IMR-90 (cell line): ENCODE measurements around the gene OSGEP. TPM values are rescaled to one million over a fixed set of nuclear protein-coding genes. Genes with fewer than 3 reads are reported as not detected.
A peak's percentile ranks its signal among the peaks of the same experiment; 100 is the strongest.

ENCODE experiments used
- ATAC-seq: fragments of 200-7000 bp; cut with Tn5 transposase; 2 replicates; pipeline ENCODE4 v1.9.1; 2020; ENCODE audit warnings: low read depth, mild to moderate bottlenecking, moderate library complexity
- BruUV-seq: library from RNA; stranded (reverse); fragments of 400-500 nt; replicated peaks from 2 replicates; lab custom pipeline; 2021; lab: Mats Ljungman, UMichigan
- CTCF ChIA-PET: fragments of 300-600 bp; formaldehyde crosslinking; extraction: SDS; loops from one replicate; lab custom pipeline; 2021; ENCODE audit warnings: antibody characterized with exemption; lab: Yijun Ruan, JAX
- POLR2A ChIA-PET: fragments of 300-600 bp; sonication (Branson Sonifier 250); formaldehyde crosslinking; loops from one replicate; lab custom pipeline; 2022; ENCODE audit warnings: antibody characterized with exemption; ENCODE audit not compliant: unreplicated experiment; lab: Charles Lee
- DNase-seq: peaks from one replicate; pipeline ENCODE4 v3.0.0; 2013
- H2AFZ ChIP-seq: replicated peaks from 2 replicates; pipeline ENCODE3; 2013; ENCODE audit warnings: low read length, mild to moderate bottlenecking; ENCODE audit not compliant: poor library complexity
- H2AK5ac ChIP-seq: 2 replicates; pipeline ENCODE4 v1.6.1; 2013; ENCODE audit warnings: low read depth, low read length, inconsistent platforms
- H2AK9ac ChIP-seq: replicated peaks from 2 replicates; pipeline ENCODE3; 2013; ENCODE audit warnings: mild to moderate bottlenecking, low read depth, low read length, moderate library complexity; ENCODE audit not compliant: poor library complexity
- H2BK120ac ChIP-seq: 2 replicates; pipeline ENCODE4 v1.6.1; 2013; ENCODE audit warnings: low read depth, low read length, inconsistent platforms
- H2BK15ac ChIP-seq: 3 replicates; pipeline ENCODE4 v1.6.1; 2013; ENCODE audit warnings: low read depth, low read length, inconsistent platforms
- H2BK20ac ChIP-seq: 2 replicates; pipeline ENCODE4 v1.6.1; 2013; ENCODE audit warnings: low read depth, mild to moderate bottlenecking, inconsistent platforms, low read length, moderate library complexity
- H2BK5ac ChIP-seq: 2 replicates; pipeline ENCODE4 v1.6.1; 2013; ENCODE audit warnings: mild to moderate bottlenecking, low read depth, low read length, inconsistent platforms; ENCODE audit not compliant: poor library complexity, severe bottlenecking
- H3K14ac ChIP-seq: replicated peaks from 2 replicates; pipeline ENCODE4 v1.6.1; 2013; ENCODE audit warnings: low read depth, low read length, inconsistent platforms
- H3K18ac ChIP-seq: 2 replicates; pipeline ENCODE4 v1.6.1; 2013; ENCODE audit warnings: low read depth, low read length, control low read depth
- H3K23ac ChIP-seq: 2 replicates; pipeline ENCODE4 v1.6.1; 2013; ENCODE audit warnings: low read depth, low read length, inconsistent platforms
- H3K27ac ChIP-seq: 2 replicates; pipeline ENCODE4 v1.5.1; 2013; ENCODE audit warnings: mild to moderate bottlenecking, control low read depth, low read length; ENCODE audit not compliant: insufficient read depth
- H3K27me3 ChIP-seq: 2 replicates; pipeline ENCODE4 v1.6.1; 2013; ENCODE audit warnings: low read length; ENCODE audit not compliant: control insufficient read depth, insufficient read depth
- H3K36me3 ChIP-seq: 2 replicates; pipeline ENCODE4 v1.6.1; 2013; ENCODE audit warnings: low read length, mixed read lengths; ENCODE audit not compliant: control insufficient read depth, insufficient read depth
- H3K4ac ChIP-seq: 2 replicates; pipeline ENCODE4 v1.6.1; 2013; ENCODE audit warnings: low read depth, low read length, inconsistent platforms
- H3K4me1 ChIP-seq: 2 replicates; pipeline ENCODE4 v1.6.1; 2013; ENCODE audit warnings: low read length, mixed read lengths; ENCODE audit not compliant: control insufficient read depth, insufficient read depth
- H3K4me2 ChIP-seq: 2 replicates; pipeline ENCODE4 v1.6.1; 2013; ENCODE audit warnings: low read depth, mild to moderate bottlenecking, control low read depth, low read length, moderate library complexity
- H3K4me3 ChIP-seq: 2 replicates; pipeline ENCODE4 v1.5.1; 2013; ENCODE audit warnings: low read depth, mild to moderate bottlenecking, control low read depth, low read length, moderate library complexity; ENCODE audit not compliant: insufficient read depth
- H3K56ac ChIP-seq: 2 replicates; pipeline ENCODE4 v1.6.1; 2013; ENCODE audit warnings: low read length, inconsistent platforms; ENCODE audit not compliant: insufficient read depth; ENCODE audit errors: extremely low read depth
- H3K79me1 ChIP-seq, 2 experiments: 2 replicates each; pipeline ENCODE4 v1.6.1; 2013; ENCODE audit warnings: low read length in 2 of 2, inconsistent platforms in 1 of 2, low read depth in 1 of 2
- H3K9ac ChIP-seq: 2 replicates; pipeline ENCODE4 v1.6.1; 2013; ENCODE audit warnings: low read depth, low read length, control low read depth
- H3K9me1 ChIP-seq: 2 replicates; pipeline ENCODE4 v1.6.1; 2013; ENCODE audit warnings: low read length, inconsistent platforms; ENCODE audit not compliant: insufficient read depth
- H3K9me3 ChIP-seq: 2 replicates; pipeline ENCODE4 v1.6.1; 2013; ENCODE audit warnings: low read length; ENCODE audit not compliant: control insufficient read depth, insufficient read depth
- H4K20me1 ChIP-seq: 2 replicates; pipeline ENCODE4 v1.6.1; 2013; ENCODE audit warnings: low read length, inconsistent platforms; ENCODE audit not compliant: insufficient read depth
- H4K5ac ChIP-seq: 2 replicates; pipeline ENCODE4 v1.6.1; 2013; ENCODE audit warnings: mild to moderate bottlenecking, low read depth, low read length, control low read depth
- H4K8ac ChIP-seq, 2 experiments: 2 replicates each; pipeline ENCODE4 v1.6.1; 2013; ENCODE audit warnings: low read depth in 2 of 2, low read length in 2 of 2, control low read depth in 1 of 2, inconsistent platforms in 1 of 2
- H4K91ac ChIP-seq: 2 replicates; pipeline ENCODE4 v1.6.1; 2013; ENCODE audit warnings: low read depth, low read length, inconsistent platforms; ENCODE audit not compliant: insufficient read depth
- CHD1 ChIP-seq: IDR thresholded peaks from 2 replicates; pipeline ENCODE4 v1.6.1; 2012; ENCODE audit warnings: low read depth, low read length, improper control_type of control experiment
- CTCF ChIP-seq: conservative IDR thresholded peaks from 2 replicates; pipeline ENCODE4 v1.5.1; 2012; ENCODE audit warnings: mild to moderate bottlenecking, low read depth, low read length, improper control_type of control experiment
- POLR2A ChIP-seq: IDR thresholded peaks from 2 replicates; pipeline ENCODE4 v1.6.1; 2012; ENCODE audit warnings: mild to moderate bottlenecking, low read depth, low read length
- RAD21 ChIP-seq: IDR thresholded peaks from 2 replicates; pipeline ENCODE4 v1.6.1; 2012; ENCODE audit warnings: low read length, improper control_type of control experiment
- RFX5 ChIP-seq: IDR thresholded peaks from 2 replicates; pipeline ENCODE4 v1.8.0; 2012; ENCODE audit warnings: low read depth, mild to moderate bottlenecking, low read length, moderate library complexity
- SMC3 ChIP-seq: fragments of 150-350 bp; IDR thresholded peaks from 2 replicates; pipeline ENCODE4 v1.6.1; 2016; ENCODE audit warnings: low read depth, mild to moderate bottlenecking, antibody characterized with exemption, low read length, moderate library complexity
- WGBS, 2 experiments: methylation state at CpG; one replicate each; pipeline versions ENCODE4 v1.1.5 to v1.1.7; 2013; ENCODE audit warnings: missing lambda C conversion rate in 2 of 2; ENCODE audit not compliant: insufficient read length in 1 of 2; ENCODE audit errors: extremely low coverage in 2 of 2; 5-methylcytosine and 5-hydroxymethylcytosine counted together
- dilution Hi-C: fragments of 300-500 bp; cut with HindIII; formaldehyde crosslinking; loops from one replicate; pipeline ENCODE4 v1.14.3; 2018; ENCODE audit warnings: low sequenced_read_pairs; ENCODE audit not compliant: unreplicated experiment
- in situ Hi-C: fragments of 300-500 bp; cut with MboI; formaldehyde crosslinking; loops from 3 replicates; pipeline ENCODE4 v1.14.3; 2019; ENCODE audit warnings: low sequenced_read_pairs, inconsistent platforms, mixed read lengths
- intact Hi-C: fragments of 100-400 bp; cut with micrococcal nuclease; formaldehyde crosslinking; loops from 2 replicates; pipeline ENCODE4 v1.10.0; 2022
- polyA plus RNA-seq, 3 experiments: library from polyadenylated mRNA; depleted of rRNA; stranded (reverse); fragments of >200 nt; gene quantifications; 2 replicates each; pipeline ENCODE4 v1.2.3, GENCODE V29; 2012; ENCODE audit warnings: low replicate concordance in 1 of 3
- total RNA-seq: library from RNA; depleted of rRNA; stranded (reverse); fragments of >200 nt; gene quantifications from 2 replicates; pipeline ENCODE4 v1.2.3, GENCODE V29; 2012

The OSGEP gene
- total and polyA plus RNA-seq, 2 of the 4 experiments (the other 2 are of a cell fraction), result 24.7 to 32.4 TPM

- TF ChIP-seq POLR2A (no peak), RFX5 (no peak)
Observed at GRCh38 chr14:20435582-20436362, 18.8 kb downstream of the OSGEP start, which contains the start of gene KLHL33 (continued).

GRCh38 chr14:20434701-20435581 is 19.7 kb downstream of the OSGEP start:
- Histone ChIP-seq H4K20me1 (no peaks in the 10 kb centered on the region), H2AFZ (peak overlapping the region; percentile 85), H3K56ac (no peak overlapping the region), H3K18ac (no peak overlapping the region), H3K4ac (no peak overlapping the region), H3K14ac (no peak overlapping the region), H3K27ac (no peak overlapping the region), H2AK5ac (no peak overlapping the region), H2BK15ac (no peak overlapping the region), H4K91ac (no peak overlapping the region), H3K4me1 (peaks cover 2% of the 10 kb centered on the region; the same call in 1 of the 2 replicates), H3K27me3 (peaks cover 8% of the 10 kb centered on the region; the same call in 1 of the 2 replicates), H2BK20ac (no peak overlapping the region), H3K4me2 (peak overlapping the region; percentile 23; the same call in 1 of the 2 replicates), H3K9me3 (no peaks in the 10 kb centered on the region), H2BK120ac (no peak overlapping the region), H3K9ac (no peak overlapping the region), H2BK5ac (no peak overlapping the region), H3K36me3 (no peaks in the 10 kb centered on the region), H3K79me1 (no peaks in the 10 kb centered on the region), H2AK9ac (peak overlapping the region; percentile 48), H3K4me3 (no peak overlapping the region; the same call in 1 of the 2 replicates), H4K5ac (no peak overlapping the region), H4K8ac (peak overlapping the region in 1 of 2 experiments; percentile 27; a peak in 1 of 4 replicates), H3K9me1 (no peaks in the 10 kb centered on the region), H3K23ac (no peak overlapping the region)
- POLR2A ChIA-PET, result interaction anchor here (1.1 kb wide), 1 partner anchor 22 kb away, joined by 7 read pairs; no protein-coding TSS in a partner anchor
- BruUV-seq, result no TSS peak
- in situ Hi-C loops (no loop called here), intact Hi-C loops (no loop called here), dilution Hi-C loops (no loop called here)
- WGBS, 2 experiments, result 39% methylated on average over 6 of the region's 44 CpGs; no CpG with 5 or more reads in 1 of the 2 experiments
- TF ChIP-seq CHD1, result no peak
- no peak for TF ChIP-seq SMC3
- no peak for TF ChIP-seq RAD21
- TF ChIP-seq CTCF, result no peak
- peak; percentile 51 for ATAC-seq
- CTCF ChIA-PET, result no interaction called here
- no peak for DNase-seq
